ENCODE results near the gene FRY. TPM values are rescaled to one million over a fixed set of nuclear protein-coding genes. Genes with fewer than 3 reads are reported as not detected.
"Not testable (repeated sequence)": the region's sequence is repeated elsewhere in the genome, so short reads cannot be mapped to it uniquely, and the experiment has no call there.

Gene FRY
- total RNA-seq = 10 to 100 TPM; 13.1 to 13.8 TPM

DNA sequence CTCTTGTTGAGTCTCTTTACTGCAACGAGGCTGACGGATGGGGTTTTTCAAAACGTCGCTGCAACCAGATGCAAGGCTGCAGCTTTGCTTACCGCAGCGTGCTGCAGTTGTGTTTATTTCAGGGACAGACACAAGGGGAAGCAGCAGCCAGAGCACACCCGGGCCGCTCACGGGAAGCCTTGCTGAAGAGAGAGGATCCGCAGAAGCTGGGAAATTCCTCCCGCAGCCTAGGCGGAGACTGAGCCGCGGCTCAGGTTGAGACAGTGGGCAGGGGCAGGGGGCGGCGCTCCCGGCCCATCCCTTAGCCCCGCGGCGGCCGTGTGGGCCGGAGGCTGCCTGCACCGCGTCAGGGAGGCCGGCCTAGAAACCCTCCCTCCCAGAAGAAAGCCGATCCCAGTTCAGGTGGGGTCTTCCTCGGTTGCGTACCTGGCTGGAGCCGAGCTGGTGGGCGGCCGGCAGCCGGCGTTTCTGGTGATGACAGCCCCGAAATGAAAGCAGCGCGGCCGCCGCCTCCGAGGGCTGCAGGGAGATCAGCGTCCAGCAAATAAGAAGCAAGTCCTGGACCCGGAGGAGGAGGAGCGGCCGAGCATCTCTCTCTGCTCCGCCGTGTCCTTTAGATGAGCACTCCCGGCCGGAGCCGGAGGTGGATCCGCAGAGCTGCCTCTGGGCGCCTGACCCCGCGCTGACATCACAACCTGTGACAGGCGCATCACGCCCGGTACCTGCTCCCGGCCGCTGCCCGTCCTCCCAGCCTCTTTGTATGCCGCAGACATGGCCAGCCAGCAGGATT, at the start of gene FRY:
TSS of gene FRY (plus strand) at position 750 of the 790 bp plus-strand sequence. CDS start at position 772, 22 bp downstream.
- H3K9me3 Mint-ChIP-seq = no peaks in the 10 kb centered on the region
- H3K4me3 Mint-ChIP-seq = peak within 1 kb of the TSS; percentile 82
- H3K27ac Mint-ChIP-seq = peak within 1 kb of the TSS; percentile 53
- H3K4me1 Mint-ChIP-seq = peaks cover 25% of the 10 kb centered on the region
- ChIA-PET POLR2A (interaction anchor here (0.5 to 3.0 kb wide), 5 partner anchors 10 to 284 kb away, joined by 3 to 11 read pairs (median 3); partner anchors contain the start of genes BRCA2 and ZAR1L), CTCF (interaction anchor here (1.1 to 1.8 kb wide), 3 partner anchors 8 to 121 kb away, joined by 3 to 8 read pairs (median 5); no protein-coding TSS in a partner anchor)
- peaks cover 5% of the 10 kb centered on the region for H3K36me3 Mint-ChIP-seq (ENCODE audit: low read depth)
- DNase-seq = peak; percentile 56
- peaks cover 9% of the 10 kb centered on the region for H3K27me3 Mint-ChIP-seq

DNA sequence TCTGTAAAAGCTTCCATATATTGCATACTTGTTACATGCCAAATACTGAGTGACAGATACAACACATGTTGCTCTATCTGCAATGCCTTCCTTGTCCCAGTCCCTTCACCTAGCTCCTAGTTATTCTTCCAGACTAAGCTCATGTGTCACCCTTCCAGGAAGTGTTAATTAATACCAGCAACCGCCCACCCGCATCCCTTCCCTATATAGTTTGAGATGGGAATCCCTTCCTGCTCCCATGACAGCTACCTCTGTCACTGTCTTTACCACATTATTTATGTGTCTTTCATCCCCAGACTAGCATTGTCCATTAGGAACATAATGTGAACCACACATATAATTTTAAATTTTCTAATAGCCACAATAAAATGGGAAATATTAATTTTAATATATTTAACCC, 49.5 kb upstream of the FRY start:
- Mint-ChIP-seq H3K27ac (no peak overlapping the region), H3K4me1 (no peaks in the 10 kb centered on the region), H3K4me3 (no peak overlapping the region), H3K36me3 (ENCODE audit: low read depth) (no peaks in the 10 kb centered on the region), H3K27me3 (no peaks in the 10 kb centered on the region), H3K9me3 (peaks cover 4% of the 10 kb centered on the region)
- ChIA-PET CTCF (interaction anchor here (1.0 kb wide), 1 partner anchor 72 kb away, joined by 4 read pairs; no protein-coding TSS in a partner anchor), POLR2A (no interaction called here)
- DNase-seq = no peak

DNA sequence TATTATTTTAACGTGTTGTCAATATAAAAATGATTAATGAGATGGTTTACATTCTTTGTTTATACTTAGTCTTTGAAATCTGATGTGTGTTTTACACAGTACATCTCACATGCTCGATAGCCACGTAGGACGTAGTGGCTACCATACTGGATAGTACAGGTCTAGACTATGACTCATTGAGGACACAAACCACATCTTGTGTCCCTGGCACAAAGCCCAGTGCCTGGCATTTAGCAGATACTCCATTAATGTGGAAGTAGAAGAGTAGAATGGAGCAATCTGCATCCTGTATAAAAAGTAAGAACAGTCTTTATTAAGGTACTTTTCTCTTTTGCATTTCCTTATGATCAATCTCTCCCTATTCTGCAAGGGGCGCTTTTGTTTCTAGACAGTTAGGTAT, 49.0 kb upstream of the FRY start:
- POLR2A ChIA-PET = no interaction called here
- H3K4me3 Mint-ChIP-seq = no peak overlapping the region
- no peak for DNase-seq
- no peaks in the 10 kb centered on the region for H3K4me1 Mint-ChIP-seq
- CTCF ChIA-PET = interaction anchor here (1.0 kb wide), 1 partner anchor 73 kb away, joined by 4 read pairs; no protein-coding TSS in a partner anchor
- no peak overlapping the region for H3K27ac Mint-ChIP-seq
- H3K36me3 Mint-ChIP-seq (ENCODE audit: low read depth) = no peaks in the 10 kb centered on the region
- no peaks in the 10 kb centered on the region for H3K27me3 Mint-ChIP-seq
- peaks cover 4% of the 10 kb centered on the region for H3K9me3 Mint-ChIP-seq

DNA sequence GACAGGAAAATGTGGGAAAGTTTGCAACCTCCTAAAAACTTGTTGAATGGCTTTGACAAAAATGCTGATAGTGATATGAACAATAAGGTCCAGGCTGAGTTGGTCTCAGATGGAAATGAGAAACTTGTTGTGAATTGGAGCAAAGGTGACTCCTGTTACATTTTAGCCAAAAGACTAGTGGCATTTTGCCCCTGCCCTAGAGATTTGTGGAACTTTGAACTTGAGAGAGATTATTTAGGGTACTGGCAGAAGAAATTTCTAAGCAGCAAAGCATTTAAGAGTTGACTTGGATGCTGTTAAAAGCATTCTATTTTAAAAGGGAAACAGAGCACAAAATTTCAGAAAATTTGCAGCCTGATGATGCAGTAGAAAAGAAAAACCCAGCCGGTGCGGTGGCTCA, 47.9 kb upstream of the FRY start:
- H3K4me1 Mint-ChIP-seq; CTCF ChIA-PET; POLR2A ChIA-PET; H3K27ac Mint-ChIP-seq; H3K27me3 Mint-ChIP-seq; H3K4me3 Mint-ChIP-seq; H3K9me3 Mint-ChIP-seq; DNase-seq; H3K36me3 Mint-ChIP-seq (ENCODE audit: low read depth): not testable (repeated sequence)

DNA sequence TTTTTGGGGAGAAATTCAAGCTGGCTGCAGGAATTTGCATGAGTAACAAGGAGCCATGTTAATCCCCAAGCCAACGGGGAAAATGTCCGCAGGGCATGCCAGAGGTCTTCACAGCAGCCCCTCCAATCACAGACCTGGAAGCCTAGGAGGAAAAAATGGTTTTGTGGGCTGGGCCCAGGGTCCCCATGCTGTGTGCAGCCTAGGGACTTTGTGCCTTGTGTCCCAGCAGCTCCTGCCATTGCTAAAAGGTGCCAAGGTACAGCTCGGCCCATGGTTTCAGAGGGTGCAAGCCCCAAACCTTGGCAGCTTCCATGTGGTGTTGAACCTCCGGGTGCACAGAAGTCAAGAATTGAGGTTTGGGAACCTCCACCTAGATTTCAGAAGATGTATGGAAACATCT, 47.2 kb upstream of the FRY start:
- H3K36me3 Mint-ChIP-seq (ENCODE audit: low read depth); DNase-seq; POLR2A ChIA-PET; H3K4me3 Mint-ChIP-seq; H3K27me3 Mint-ChIP-seq; H3K4me1 Mint-ChIP-seq; H3K9me3 Mint-ChIP-seq; H3K27ac Mint-ChIP-seq: not testable (repeated sequence)
- CTCF ChIA-PET = interaction anchor here (1.0 kb wide), 1 partner anchor 22 kb away, joined by 3 read pairs; no protein-coding TSS in a partner anchor

DNA sequence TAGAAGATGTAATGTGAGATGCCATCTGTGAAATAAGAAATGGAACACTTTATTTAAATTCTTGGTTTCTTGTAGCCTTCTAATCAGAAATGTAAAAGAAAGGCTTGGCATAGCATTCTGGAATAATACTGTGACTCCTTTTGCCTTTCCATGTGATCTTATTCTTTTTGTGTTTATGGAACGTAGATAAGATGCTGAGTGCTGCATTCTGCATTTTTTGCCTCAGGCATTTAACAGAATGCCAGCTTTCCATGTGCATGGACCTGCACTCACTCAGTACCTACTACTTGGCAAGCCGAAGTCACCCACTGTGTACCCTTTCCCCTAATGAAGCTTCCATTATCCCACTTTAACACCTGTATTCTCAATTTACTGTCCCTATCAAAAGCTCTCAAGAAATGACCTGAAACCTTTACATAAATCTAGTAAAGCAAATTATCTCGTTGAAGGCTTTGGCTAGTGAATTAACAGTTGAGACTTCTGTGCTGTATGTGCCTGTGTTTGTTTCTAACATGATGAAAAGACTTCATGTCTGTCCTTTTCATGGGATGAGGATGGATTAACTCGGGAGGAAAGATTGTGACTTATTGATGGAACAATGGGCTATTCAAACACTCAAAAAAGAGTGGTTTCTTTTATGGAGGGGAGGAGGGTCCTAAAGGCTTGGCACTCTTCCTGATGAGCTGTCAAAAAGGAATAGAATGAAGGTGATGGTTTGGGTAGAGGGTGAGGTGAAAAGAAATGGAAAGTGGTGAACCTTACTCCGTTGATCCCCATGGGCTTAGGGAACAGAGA, 44.7 kb upstream of the FRY start:
- ChIA-PET POLR2A (no interaction called here), CTCF (interaction anchor here (1.7 kb wide), 1 partner anchor 77 kb away, joined by 3 read pairs; no protein-coding TSS in a partner anchor)
- Mint-ChIP-seq H3K27ac (no peak overlapping the region), H3K9me3 (peaks cover 4% of the 10 kb centered on the region), H3K4me1 (no peaks in the 10 kb centered on the region), H3K36me3 (ENCODE audit: low read depth) (no peaks in the 10 kb centered on the region), H3K4me3 (no peak overlapping the region), H3K27me3 (no peaks in the 10 kb centered on the region)
- no peak for DNase-seq

DNA sequence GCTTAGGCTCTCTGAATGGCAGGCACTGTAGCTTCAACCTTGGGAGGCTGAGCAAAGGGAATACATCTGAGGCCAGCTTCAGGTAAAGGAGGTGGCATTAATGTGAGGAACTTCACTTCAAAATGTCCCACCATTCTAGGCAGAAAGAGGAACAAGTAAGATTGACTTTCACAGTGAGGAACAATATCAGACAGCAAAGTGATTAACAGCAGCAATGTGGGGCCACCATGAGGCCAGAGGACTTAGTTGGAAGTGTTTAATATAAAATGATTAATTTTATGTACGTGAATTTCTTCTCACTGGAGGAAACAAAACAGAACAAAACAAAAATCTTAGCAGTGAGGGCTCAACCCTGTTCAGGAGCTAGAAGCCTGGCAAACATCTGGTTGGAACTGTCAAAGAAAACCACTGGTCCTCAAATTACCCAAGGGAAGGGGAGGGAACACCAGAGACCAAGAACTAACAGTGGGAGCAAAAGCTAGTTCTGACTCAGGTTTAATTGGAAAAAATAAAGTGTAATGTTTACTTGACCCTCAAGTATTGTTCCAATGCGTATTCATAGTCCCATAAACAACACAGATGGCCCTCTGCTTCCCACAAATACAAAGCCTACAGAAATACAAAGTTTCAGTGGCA, 43.9 kb upstream of the FRY start:
- Mint-ChIP-seq H3K4me3 (no peak overlapping the region), H3K27me3 (no peaks in the 10 kb centered on the region), H3K36me3 (ENCODE audit: low read depth) (no peaks in the 10 kb centered on the region), H3K27ac (no peak overlapping the region), H3K9me3 (peaks cover 4% of the 10 kb centered on the region), H3K4me1 (no peaks in the 10 kb centered on the region)
- CTCF ChIA-PET = interaction anchor here (1.7 kb wide), 1 partner anchor 78 kb away, joined by 3 read pairs; no protein-coding TSS in a partner anchor
- DNase-seq = no peak
- POLR2A ChIA-PET = interaction anchor here (0.6 kb wide), 1 partner anchor 43 kb away, joined by 3 read pairs; no protein-coding TSS in a partner anchor

DNA sequence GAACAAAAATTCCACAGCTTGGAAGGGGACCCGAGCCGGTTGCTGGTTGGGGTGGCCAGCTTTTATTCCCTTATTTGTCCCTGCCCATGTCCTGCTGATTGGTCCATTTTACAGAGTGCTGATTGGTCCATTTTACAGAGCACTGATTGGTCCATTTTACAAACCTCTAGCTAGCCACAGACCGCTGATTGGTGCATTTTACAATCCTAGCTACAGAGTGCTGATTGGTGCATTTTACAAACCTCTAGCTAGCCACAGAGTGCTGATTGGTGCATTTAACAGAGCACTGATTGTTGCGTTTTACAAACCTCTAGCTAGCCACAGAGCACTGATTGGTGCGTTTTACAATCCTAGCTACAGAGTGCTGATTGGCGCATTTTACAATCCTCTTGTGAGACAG, 37.2 kb upstream of the FRY start:
- not testable (repeated sequence) for DNase-seq; H3K9me3 Mint-ChIP-seq; H3K27ac Mint-ChIP-seq; H3K27me3 Mint-ChIP-seq; H3K36me3 Mint-ChIP-seq (ENCODE audit: low read depth); H3K4me1 Mint-ChIP-seq; H3K4me3 Mint-ChIP-seq
- CTCF ChIA-PET = interaction anchor here (0.7 kb wide), 1 partner anchor 101 kb away, joined by 4 read pairs; no protein-coding TSS in a partner anchor
- POLR2A ChIA-PET = interaction anchor here (0.7 kb wide), 1 partner anchor 51 kb away, joined by 3 read pairs; no protein-coding TSS in a partner anchor

DNA sequence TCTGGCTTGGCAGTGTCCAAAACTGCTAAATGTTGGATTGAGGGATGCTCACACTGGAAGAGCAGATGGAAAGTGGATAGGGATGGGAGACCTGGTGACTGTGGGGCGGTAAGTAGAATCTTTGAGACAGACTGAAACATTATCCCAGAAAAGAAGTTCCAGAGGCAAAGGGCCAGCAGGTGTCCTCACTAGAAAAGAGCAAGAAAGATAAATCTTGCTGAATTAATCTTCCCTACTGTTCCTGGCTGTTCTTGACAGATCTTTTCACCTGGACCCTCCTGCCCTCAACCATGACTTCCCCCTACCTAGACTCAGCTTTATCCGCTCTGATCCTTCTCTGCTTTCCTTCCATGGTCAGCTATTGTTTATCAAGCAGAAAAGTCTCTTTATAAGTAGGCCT, 35.0 kb upstream of the FRY start:
- Mint-ChIP-seq H3K9me3 (peaks cover 5% of the 10 kb centered on the region), H3K27ac (no peak overlapping the region), H3K4me3 (no peak overlapping the region), H3K4me1 (no peaks in the 10 kb centered on the region), H3K27me3 (no peaks in the 10 kb centered on the region), H3K36me3 (ENCODE audit: low read depth) (no peaks in the 10 kb centered on the region)
- POLR2A ChIA-PET = no interaction called here
- CTCF ChIA-PET = no interaction called here
- DNase-seq = no peak

DNA sequence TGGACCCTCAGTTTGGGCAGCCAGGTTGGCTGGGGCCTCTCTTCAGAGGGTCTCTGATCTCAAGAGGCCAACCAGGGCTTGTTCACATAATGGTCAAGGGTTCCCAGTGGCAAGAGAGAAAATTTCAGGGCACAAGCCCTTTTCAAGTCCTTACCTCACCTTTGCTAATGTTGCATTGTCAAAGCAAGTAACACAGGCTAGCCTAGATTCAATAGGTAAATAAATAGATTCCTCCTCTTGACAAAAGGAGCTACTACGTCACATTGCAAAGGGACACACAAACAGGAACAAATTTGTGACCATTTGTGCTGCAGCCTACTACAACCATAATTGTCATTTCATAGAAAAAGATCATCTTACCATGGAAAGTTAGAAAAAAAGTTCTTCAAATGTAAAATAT, 33.9 kb upstream of the FRY start:
- ChIA-PET POLR2A (interaction anchor here (0.6 kb wide), 1 partner anchor 66 kb away, joined by 5 read pairs; no protein-coding TSS in a partner anchor), CTCF (interaction anchor here (1.8 kb wide), 1 partner anchor 88 kb away, joined by 6 read pairs; no protein-coding TSS in a partner anchor)
- H3K27me3 Mint-ChIP-seq = no peaks in the 10 kb centered on the region
- no peaks in the 10 kb centered on the region for H3K36me3 Mint-ChIP-seq (ENCODE audit: low read depth)
- H3K4me3 Mint-ChIP-seq = no peak overlapping the region
- no peak for DNase-seq
- no peak overlapping the region for H3K27ac Mint-ChIP-seq
- H3K9me3 Mint-ChIP-seq = peaks cover 5% of the 10 kb centered on the region
- H3K4me1 Mint-ChIP-seq = no peaks in the 10 kb centered on the region

DNA sequence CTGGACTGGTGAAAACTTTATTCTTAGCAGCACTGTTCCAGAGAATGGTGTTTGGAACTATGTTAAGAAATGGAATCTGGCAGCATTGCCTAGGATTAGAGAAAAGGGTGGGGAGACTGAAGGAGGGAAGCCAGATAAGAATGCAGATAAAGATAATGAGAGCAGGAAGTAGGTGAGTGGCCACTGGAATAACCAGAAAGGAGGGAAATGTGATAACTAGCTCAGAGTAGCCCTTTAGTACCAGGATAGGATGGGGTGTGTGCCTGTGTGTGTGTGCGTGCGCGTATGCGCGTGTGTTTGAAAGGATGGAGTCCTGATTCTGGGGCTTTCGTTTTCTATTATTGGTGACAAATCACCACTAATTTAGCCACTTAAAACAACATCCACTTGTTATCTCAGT, 33.4 kb upstream of the FRY start:
- ChIA-PET POLR2A (no interaction called here), CTCF (interaction anchor here (1.8 kb wide), 1 partner anchor 88 kb away, joined by 6 read pairs; no protein-coding TSS in a partner anchor)
- H3K4me1 Mint-ChIP-seq = no peaks in the 10 kb centered on the region
- no peaks in the 10 kb centered on the region for H3K27me3 Mint-ChIP-seq
- H3K4me3 Mint-ChIP-seq = no peak overlapping the region
- no peak for DNase-seq
- peaks cover 5% of the 10 kb centered on the region for H3K9me3 Mint-ChIP-seq
- no peak overlapping the region for H3K27ac Mint-ChIP-seq
- no peaks in the 10 kb centered on the region for H3K36me3 Mint-ChIP-seq (ENCODE audit: low read depth)

DNA sequence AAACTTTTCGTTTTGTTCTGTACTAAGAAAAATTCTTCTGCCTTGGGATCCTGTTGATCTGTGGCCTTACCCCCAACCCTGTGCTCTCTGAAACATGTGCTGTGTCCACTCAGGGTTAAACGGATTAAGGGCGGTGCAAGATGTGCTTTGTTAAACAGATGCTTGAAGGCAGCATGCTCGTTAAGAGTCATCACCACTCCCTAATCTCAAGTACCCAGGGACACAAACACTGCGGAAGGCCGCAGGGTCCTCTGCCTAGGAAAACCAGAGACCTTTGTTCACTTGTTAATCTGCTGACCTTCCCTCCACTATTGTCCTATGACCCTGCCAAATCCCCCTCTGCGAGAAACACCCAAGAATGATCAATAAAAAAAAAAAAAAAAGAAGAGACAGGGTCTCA, 30.8 kb upstream of the FRY start:
- POLR2A ChIA-PET = not testable (repeated sequence)

More for the DNA sequence above, 30.8 kb upstream of the FRY start:
- not testable (repeated sequence) for H3K27me3 Mint-ChIP-seq; H3K36me3 Mint-ChIP-seq (ENCODE audit: low read depth); H3K4me3 Mint-ChIP-seq; H3K27ac Mint-ChIP-seq; H3K4me1 Mint-ChIP-seq; DNase-seq; H3K9me3 Mint-ChIP-seq
- CTCF ChIA-PET = interaction anchor here (1.0 to 1.9 kb wide), 2 partner anchors 30 to 91 kb away, joined by 3 to 11 read pairs; no protein-coding TSS in a partner anchor
